HG02610 (cell line): ENCODE data around the gene SERP1.
"Not testable (repeated sequence)": the region's sequence is repeated elsewhere in the genome, so short reads cannot be mapped to it uniquely, and the experiment has no call there.

Experiments used
- ATAC-seq: cut with Tn5 transposase; IDR thresholded peaks from one replicate; pipeline ENCODE4 v1.9.1; 2021; ENCODE audit warnings: mild to moderate bottlenecking, moderate library complexity; ENCODE audit not compliant: unreplicated experiment

Gene SERP1

GRCh38 chr3:150540297-150540696 lies 6.0 kb downstream of the SERP1 start:
- no peak for ATAC-seq

- no peak for ATAC-seq
These were observed 7.7 kb downstream of the SERP1 start for GRCh38 chr3:150538324-150539208.

GRCh38 chr3:150535204-150535603 lies 11.1 kb downstream of the SERP1 start:
- no peak for ATAC-seq

DNA sequence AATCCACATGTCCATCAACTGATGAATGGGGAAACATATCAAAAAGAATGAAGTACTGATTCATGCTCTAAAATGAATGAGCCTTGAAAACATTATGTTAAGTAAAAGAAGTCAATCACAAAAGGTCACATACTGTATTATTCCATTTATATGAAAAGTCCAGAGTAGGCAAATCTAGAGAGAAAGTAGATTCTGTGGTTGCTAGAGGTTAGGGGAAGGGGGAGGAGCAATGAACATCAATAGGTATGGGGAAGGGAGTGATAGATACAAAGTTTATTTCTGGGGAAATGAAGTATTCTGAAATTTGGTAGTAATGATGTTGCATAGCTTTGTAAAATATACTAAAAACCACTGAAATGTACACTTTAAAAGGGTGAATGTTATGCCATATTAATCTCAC lies 14.5 kb downstream of the SERP1 start:
- no peak for ATAC-seq

DNA sequence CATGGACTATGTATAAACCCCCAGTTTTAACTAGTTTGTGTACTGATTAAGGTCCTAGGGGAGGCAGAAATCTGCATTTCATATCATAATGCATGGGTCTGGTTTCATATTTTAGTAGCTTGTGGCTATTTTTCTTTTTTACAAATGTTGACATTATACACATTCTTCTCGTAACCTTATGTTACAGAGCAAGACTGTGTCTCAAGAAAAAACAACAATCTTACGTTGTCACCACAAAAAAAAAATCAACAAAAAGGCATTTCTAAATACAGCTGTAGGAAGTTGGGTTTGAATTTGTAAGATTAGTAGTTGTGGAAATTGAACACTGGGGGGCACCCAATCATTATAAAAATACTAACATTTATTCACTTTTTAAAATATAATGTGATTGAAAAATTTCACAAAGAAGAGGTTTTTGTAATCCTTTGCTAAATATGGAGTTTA lies 17.9 kb downstream of the SERP1 start:
- no peak for ATAC-seq

DNA sequence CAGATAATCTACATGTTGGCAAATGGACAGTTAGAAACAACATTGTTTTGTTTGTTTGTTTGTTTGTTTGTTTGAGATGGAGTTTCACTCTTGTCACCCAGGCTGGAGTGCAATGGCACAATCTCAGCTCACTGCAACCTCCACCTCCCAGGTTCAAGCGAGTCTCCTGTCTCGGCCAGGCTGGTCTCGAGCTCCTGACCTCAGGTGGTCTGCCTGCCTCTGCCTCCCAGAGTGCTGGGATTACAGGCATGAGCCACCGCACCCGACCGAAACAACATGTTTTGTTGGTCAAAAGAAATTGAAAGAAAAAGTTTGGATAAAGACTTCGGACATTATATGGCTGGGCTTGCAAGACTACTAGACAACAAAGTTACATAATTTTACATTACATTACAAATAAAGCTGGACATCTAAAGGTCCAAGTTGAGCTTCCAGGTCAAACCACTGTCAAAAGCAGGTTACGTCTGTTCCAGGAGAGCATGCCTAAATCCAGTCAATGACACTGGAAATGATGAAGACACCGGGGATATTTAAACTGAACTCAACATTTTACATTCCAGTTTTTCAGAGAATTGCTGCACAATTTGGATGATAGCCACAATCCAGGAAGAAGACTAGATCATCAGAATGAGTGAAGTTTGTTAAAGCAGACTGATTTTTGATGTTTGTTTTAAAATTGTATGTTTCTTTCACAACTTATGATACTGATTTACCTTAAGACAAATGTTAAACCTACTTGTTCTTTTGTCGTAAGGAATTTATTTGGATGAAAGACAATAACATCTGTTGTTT lies 18.6 kb downstream of the SERP1 start:
- no peak for ATAC-seq

GRCh38 chr3:150523538-150523937 lies 22.8 kb downstream of the SERP1 start:
- ATAC-seq = no peak

DNA sequence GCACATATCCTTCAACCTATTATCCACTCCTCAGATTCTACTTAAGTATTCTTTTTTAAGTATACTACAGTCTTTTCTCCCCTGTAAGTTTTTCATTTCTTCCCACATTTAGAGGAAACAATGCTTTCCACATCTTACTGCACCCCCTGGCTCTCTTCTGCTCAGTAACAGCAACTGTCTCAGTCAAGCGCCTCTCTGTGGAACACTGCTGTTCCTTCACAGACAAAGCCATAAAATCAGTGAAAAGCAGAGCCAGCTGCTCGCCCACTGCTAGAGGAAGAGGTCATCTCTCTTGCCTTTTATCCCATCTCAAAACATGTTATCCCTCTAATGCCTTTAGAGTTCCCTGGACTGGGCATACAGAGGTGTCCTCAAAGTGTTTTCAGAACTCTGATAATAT lies 24.8 kb downstream of the SERP1 start:
- no peak for ATAC-seq

DNA sequence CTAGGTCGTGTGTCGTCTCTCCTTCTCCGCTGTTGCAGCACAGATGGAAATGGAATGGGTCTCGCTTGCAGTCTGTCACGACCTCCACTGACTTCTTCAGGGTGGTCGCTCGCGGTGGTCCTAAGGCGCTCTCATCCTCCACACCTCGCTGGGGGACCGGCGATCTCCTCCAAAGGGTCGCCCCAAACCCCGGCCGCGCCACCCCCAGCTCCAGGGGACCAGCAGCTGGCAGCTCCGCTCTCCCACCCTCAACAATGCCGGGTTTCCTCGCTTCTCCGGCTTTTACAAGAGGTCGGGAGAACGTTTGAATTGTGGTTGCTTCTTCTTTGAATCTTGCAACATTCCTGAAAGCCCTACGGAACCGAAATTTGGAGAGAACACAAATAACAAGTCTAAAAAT lies 25.9 kb downstream of the SERP1 start:
- ATAC-seq = no peak

DNA sequence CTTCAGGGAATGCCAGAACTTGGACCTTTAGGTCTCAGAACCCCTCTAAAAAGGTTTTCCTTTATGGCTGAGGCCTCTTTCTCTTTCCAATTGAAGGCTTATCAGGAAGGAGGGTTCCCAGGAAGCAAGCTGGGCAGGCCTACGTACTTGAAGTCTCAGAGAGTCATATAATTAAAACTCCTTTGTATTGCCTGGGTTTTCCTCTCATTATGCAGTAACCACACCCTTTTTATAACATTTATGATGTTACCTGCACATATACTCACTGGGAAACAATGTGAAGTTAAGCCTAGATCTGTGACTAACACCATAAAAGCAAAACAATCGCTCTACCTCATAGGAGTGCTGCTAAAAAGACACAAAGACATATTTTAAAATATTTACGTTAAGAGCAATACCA lies 27.3 kb downstream of the SERP1 start:
- ATAC-seq = no peak

GRCh38 chr3:150515210-150515609 lies 31.1 kb downstream of the SERP1 start:
- no peak for ATAC-seq

GRCh38 chr3:150511122-150511821 lies 35.0 kb downstream of the SERP1 start:
- no peak for ATAC-seq

- ATAC-seq = no peak
These were observed 36.5 kb downstream of the SERP1 start for GRCh38 chr3:150509780-150510179.

DNA sequence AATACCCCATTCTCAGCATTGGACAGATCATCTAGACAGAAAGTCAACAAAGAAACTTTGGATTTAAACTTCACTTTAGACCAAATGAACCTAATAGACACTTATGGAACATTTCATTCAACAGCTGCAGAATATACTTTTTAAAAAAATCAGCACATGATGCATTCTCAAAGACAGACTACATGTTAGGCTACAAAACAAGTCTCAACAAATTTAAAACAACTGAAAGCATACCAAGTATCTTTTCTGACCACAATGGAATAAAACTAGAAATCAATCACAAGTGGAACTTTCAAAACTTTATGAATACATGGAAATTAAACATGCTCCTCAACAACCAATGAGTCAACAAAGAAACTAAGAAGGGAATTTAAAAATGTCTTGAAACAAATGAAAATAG lies 37.9 kb downstream of the SERP1 start:
- no peak for ATAC-seq

DNA sequence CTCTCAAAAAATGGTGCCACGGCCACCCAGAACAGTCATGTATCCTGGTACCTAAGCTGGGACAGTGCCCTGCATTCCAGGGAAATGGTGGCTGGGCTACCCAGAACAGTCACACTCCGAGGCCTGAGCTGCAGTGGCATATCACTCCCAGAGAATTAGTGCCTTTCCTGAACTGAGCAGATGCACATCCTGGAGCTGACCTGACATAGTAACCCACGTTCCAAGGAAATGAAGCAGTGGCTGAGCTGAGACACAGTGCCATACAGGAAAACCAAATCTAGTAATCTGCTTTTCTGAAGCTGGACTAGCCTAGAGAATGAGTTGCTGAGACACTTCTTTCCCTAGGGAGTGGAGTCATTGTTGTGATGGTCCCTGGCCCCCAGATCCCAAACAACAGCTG lies 41.8 kb downstream of the SERP1 start:
- ATAC-seq = no peak

GRCh38 chr3:150503402-150504099 lies 42.7 kb downstream of the SERP1 start:
- no peak for ATAC-seq

- ATAC-seq = not testable (repeated sequence)
These were observed 45.3 kb downstream of the SERP1 start for GRCh38 chr3:150500960-150501359.

DNA sequence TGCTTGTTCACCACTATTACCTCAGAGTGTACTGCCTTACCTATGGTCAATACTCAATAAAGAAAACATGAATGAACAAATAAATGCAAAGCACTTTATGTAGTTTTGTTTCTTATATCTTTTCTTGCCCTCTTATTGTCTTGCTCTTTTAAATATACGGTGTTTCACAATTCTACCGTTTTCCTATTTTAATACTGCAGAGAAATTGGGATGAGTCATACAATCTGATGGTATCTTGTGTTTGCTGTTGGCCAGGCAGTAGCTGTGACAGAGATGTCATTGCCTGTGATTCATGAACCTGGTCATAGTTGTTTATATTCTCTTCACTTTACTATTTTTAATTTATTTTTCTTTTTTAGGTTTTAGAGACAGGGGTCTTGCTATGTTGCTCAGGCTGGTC lies 48.3 kb downstream of the SERP1 start:
- ATAC-seq = no peak

- ATAC-seq = no peak
These were observed 50.6 kb downstream of the SERP1 start for GRCh38 chr3:150495563-150496168.

DNA sequence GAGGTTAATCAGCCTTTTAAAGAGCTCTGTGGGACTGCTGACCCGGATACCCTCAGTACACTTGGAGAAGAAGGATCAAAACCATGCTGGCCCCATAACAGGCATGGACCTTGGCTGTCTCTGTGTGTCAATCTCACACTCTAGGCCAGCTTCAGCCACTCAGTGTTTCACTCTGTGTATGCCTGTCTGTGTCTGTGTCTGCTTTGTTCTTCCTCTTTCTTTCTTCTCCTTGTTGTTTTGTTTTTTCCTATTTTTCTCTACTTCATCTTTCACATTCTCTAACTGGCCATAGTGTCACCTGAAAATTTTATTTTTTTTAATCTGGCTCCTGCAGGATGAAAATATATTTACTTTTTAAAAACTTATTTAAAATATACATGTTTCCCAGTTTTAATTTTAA lies 51.1 kb downstream of the SERP1 start:
- no peak for ATAC-seq
